Prostate gland (tissue), 2 donors: Measurements from ENCODE around the gene USP35.

Experiments
- POLR2A ChIP-seq: fragments of 450-650 bp; IDR thresholded peaks from one replicate; pipeline ENCODE4 v1.6.1; 2016; ENCODE audit warnings: antibody characterized with exemption, mild to moderate bottlenecking
- POLR2AphosphoS5 ChIP-seq: sonication (generic); formaldehyde crosslinking; IDR thresholded peaks from one replicate; pipeline ENCODE4 v1.6.1; 2017; ENCODE audit warnings: antibody characterized with exemption
- TF ChIP-seq, protein P1 (sequence below), 4 experiments: fragments of 200-600 bp in 2 of 4; fragments of 450-650 bp in 2 of 4; sonication (generic) in 2 of 4; IDR thresholded peaks; 1 replicate in 3 of 4; 2 replicates in 1 of 4; pipeline ENCODE4 v1.5.1; 2016 to 2019; ENCODE audit warnings: antibody characterized with exemption in 4 of 4, mild to moderate bottlenecking in 2 of 4, moderate library complexity in 2 of 4

GRCh38 chr11:78202733-78203167, 14.0 kb downstream of the USP35 start:
- no peak for TF ChIP-seq POLR2A
- TF ChIP-seq, protein P1, sequence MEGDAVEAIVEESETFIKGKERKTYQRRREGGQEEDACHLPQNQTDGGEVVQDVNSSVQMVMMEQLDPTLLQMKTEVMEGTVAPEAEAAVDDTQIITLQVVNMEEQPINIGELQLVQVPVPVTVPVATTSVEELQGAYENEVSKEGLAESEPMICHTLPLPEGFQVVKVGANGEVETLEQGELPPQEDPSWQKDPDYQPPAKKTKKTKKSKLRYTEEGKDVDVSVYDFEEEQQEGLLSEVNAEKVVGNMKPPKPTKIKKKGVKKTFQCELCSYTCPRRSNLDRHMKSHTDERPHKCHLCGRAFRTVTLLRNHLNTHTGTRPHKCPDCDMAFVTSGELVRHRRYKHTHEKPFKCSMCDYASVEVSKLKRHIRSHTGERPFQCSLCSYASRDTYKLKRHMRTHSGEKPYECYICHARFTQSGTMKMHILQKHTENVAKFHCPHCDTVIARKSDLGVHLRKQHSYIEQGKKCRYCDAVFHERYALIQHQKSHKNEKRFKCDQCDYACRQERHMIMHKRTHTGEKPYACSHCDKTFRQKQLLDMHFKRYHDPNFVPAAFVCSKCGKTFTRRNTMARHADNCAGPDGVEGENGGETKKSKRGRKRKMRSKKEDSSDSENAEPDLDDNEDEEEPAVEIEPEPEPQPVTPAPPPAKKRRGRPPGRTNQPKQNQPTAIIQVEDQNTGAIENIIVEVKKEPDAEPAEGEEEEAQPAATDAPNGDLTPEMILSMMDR (IDR thresholded peaks at IDR 0.05), result no peak
- TF ChIP-seq POLR2AphosphoS5, result no peak
